Epithelial cell of proximal tubule (primary cell): Measurements from ENCODE around the gene LYPD4. TPM values are rescaled to one million over a fixed set of nuclear protein-coding genes. Genes with fewer than 3 reads are reported as not detected.

Source experiments
- DNase-seq: peaks from one replicate; pipeline ENCODE4 v3.0.0-alpha.2; 2011; ENCODE audit warnings: low read depth
- H3K4me3 ChIP-seq: 2 replicates; pipeline ENCODE4 v1.5.1; 2011; ENCODE audit warnings: low read depth, mild to moderate bottlenecking, low read length
- total RNA-seq: library from RNA; depleted of rRNA; stranded (reverse); fragments of >200 nt; gene quantifications from 2 replicates; pipeline ENCODE4 v1.2.3, GENCODE V29; 2015
- TF ChIP-seq, protein P1 (sequence below): conservative IDR thresholded peaks from 2 replicates; pipeline ENCODE4 v1.5.1; 2012; ENCODE audit warnings: low read depth, mild to moderate bottlenecking, low read length

LYPD4 gene, protein sequence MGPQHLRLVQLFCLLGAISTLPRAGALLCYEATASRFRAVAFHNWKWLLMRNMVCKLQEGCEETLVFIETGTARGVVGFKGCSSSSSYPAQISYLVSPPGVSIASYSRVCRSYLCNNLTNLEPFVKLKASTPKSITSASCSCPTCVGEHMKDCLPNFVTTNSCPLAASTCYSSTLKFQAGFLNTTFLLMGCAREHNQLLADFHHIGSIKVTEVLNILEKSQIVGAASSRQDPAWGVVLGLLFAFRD
- total RNA-seq = not detected in 2 replicates

GRCh38 chr19:41844601-41845000 lies at the start of gene LYPD4:
Gene LYPD4, minus strand, starts transcription at chr19:41844683. Its CDS starts 5,398 bp downstream, at chr19:41839285.
- DNase-seq = no peak
- TF ChIP-seq, protein P1, sequence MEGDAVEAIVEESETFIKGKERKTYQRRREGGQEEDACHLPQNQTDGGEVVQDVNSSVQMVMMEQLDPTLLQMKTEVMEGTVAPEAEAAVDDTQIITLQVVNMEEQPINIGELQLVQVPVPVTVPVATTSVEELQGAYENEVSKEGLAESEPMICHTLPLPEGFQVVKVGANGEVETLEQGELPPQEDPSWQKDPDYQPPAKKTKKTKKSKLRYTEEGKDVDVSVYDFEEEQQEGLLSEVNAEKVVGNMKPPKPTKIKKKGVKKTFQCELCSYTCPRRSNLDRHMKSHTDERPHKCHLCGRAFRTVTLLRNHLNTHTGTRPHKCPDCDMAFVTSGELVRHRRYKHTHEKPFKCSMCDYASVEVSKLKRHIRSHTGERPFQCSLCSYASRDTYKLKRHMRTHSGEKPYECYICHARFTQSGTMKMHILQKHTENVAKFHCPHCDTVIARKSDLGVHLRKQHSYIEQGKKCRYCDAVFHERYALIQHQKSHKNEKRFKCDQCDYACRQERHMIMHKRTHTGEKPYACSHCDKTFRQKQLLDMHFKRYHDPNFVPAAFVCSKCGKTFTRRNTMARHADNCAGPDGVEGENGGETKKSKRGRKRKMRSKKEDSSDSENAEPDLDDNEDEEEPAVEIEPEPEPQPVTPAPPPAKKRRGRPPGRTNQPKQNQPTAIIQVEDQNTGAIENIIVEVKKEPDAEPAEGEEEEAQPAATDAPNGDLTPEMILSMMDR = no peak

DNA sequence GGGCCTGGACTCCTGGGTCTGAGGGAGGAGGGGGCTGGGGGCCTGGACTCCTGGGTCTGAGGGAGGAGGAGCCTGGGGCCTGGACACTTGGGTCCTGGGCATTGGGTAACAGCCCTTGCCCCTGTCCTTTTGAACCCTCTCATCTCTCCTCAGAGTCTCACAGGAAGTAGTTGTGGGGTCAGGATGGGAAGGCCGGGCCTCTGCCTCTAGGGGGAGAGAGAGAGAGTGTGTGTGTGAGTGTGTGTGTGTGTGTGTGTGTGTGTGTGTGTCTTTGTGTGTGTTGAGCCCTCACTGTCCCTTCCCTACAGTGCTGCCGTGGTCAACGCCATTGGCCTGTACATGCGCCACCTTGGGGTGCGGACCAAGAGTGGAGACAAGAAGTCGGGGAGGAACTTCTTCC lies 49.4 kb upstream of the LYPD4 start:
- TF ChIP-seq, protein P1 = no peak
- no peak overlapping the region for H3K4me3 ChIP-seq
- DNase-seq = no peak

More at GRCh38 chr19:41844601-41845000, at the start of gene LYPD4:
- H3K4me3 ChIP-seq = no peak within 1 kb of the TSS

DNA sequence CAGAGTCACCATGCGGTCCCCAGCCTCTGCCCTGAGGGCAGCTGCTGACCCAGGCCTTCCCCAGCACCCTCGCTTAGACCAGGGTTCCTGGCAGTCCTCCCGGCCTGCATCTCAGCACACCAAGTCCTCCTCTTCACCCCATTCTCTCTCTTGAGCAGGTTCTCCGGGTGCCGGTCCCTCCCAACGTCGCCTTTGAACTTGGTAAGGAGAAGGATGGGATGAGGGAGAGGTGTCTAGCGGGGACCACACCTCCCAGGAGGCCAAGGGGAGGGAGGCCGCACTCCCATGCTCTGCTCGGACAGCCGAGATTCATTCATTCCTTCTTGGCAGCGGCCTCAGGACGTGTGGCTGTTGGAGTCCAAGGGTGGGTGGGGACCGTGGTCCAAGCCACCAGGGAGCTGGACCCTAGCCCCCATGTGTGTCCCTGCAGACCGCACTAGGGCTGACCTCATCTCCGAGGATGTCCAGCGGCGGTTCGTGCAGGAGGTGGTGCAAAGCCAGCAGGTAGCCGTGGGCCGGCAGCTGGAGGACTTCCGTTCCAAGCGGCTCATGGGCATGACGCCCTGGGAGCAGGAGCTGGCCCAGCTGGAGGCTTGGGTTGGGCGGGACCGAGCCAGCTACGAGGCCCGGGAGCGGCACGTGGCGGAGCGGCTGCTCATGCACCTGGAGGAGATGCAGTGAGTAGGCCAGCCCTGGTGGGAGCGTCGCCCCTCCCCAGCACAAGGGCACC lies 47.9 kb upstream of the LYPD4 start:
- no peak for DNase-seq

DNA sequence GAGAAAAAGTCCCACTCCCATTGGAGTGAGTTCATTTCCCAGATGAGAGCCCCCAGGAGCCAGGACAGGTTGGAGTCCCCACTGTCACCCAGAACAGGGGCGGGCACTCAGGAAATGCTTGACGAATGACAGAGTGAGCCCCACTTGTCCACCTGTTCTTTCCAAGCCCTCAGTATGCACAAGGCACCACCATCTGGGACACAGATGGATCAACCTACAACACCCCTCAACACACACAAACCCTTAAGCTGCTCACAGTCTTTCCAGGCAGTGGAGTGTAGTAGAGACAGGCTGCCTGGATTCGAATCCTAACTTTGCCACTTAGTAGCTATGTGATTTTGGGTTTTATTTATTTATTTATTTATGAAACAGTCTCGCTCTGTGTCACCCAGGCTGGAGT lies 46.5 kb upstream of the LYPD4 start:
- H3K4me3 ChIP-seq = no peak overlapping the region
- no peak for DNase-seq
- TF ChIP-seq, protein P1 = no peak

More for the DNA sequence above, 47.9 kb upstream of the LYPD4 start:
- H3K4me3 ChIP-seq = no peak overlapping the region
- TF ChIP-seq, protein P1 = no peak

DNA sequence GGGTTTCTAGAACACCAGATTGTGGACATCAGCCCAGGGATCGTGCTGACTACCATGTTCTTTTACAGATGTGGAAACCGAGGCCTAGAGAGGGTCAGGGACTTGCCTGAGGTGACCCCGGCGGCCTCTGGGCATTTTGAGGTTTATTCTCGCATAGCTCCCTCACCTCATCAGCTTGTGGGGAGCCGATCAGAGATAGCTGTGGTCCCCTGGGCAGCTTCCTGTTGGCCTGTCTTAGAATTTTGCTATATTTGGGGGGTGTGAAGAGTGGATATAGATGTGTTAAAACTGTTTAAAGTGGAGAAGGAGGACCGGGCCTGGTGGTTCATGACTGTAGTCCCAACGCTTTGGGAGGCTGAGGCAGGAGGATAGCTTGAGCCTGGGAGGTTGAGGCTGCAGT lies 45.4 kb upstream of the LYPD4 start:
- TF ChIP-seq, protein P1 = no peak
- H3K4me3 ChIP-seq = no peak overlapping the region
- DNase-seq = no peak

DNA sequence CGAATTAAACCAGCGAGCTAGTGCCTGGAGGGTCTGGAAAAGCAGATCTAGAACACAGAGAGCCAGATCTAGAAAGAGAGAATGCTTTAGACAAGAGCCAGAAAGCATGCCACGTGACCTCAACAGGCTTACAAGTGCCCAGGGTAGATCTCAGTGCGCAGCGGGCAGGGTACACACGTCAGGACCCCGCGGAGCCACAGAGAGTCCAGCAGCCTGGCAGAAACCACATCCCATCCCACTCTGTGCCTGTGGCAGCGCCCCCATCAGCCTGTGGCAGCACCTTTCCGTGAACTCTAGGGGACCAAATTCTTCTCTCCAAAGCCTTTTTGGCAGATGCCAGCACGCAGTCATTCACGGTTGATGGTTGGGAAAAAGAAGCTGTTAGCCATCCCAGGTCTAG lies 44.4 kb upstream of the LYPD4 start:
- TF ChIP-seq, protein P1 = no peak
- no peak for DNase-seq
- H3K4me3 ChIP-seq = no peak overlapping the region
